PFSK-1 (cell line): ENCODE results near the gene ZNF664.

Experiments
- FOXP2 ChIP-seq: optimal IDR thresholded peaks from 2 replicates; pipeline ENCODE3; 2011; ENCODE audit warnings: borderline replicate concordance, control low read depth, inconsistent platforms; ENCODE audit not compliant: insufficient read depth; ENCODE audit errors: extremely low read length, extremely low read depth
- POLR2AphosphoS5 ChIP-seq: IDR thresholded peaks from 2 replicates; pipeline ENCODE4 v1.6.1; 2012; ENCODE audit warnings: low read depth, mild to moderate bottlenecking, control low read depth, low read length, moderate library complexity
- SIN3A ChIP-seq: IDR thresholded peaks from 2 replicates; pipeline ENCODE4 v1.6.1; 2012; ENCODE audit warnings: mild to moderate bottlenecking, low read length, moderate library complexity, borderline replicate concordance; ENCODE audit not compliant: insufficient read depth
- TAF1 ChIP-seq: IDR thresholded peaks from 2 replicates; pipeline ENCODE4 v1.6.1; 2012; ENCODE audit warnings: low read length, control low read depth, borderline replicate concordance; ENCODE audit not compliant: insufficient read depth
- TF ChIP-seq, protein P1 (sequence below), 2 experiments: IDR thresholded peaks; 2 replicates each; pipeline versions ENCODE4 v1.6.1 to v1.8.0; 2011 to 2012; ENCODE audit warnings: low read depth in 2 of 2, low read length in 2 of 2, control low read depth in 1 of 2, inconsistent platforms in 1 of 2, mild to moderate bottlenecking in 1 of 2, moderate library complexity in 1 of 2; ENCODE audit not compliant: insufficient read depth in 1 of 2

The ZNF664 gene

DNA sequence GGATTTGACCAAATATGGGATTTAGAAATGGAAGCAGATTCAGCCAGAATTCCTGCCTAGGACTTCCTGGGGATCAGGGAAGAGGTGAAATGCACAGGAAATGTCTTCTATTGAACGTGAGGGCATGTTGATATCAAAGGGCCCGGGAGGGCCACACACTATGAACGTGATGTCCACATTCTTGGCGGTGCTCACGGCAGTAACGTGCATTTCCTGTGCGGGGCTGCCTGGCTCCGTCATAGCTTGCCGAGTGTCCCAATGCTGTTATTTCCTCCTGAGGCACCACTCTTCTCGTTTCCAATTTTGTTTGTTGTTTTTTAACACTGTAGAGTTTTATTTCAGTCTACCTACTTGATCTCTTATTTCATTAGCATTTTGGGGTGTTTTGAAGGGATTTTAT, 67.3 kb downstream of the ZNF664 start:
- TF ChIP-seq, protein P1, sequence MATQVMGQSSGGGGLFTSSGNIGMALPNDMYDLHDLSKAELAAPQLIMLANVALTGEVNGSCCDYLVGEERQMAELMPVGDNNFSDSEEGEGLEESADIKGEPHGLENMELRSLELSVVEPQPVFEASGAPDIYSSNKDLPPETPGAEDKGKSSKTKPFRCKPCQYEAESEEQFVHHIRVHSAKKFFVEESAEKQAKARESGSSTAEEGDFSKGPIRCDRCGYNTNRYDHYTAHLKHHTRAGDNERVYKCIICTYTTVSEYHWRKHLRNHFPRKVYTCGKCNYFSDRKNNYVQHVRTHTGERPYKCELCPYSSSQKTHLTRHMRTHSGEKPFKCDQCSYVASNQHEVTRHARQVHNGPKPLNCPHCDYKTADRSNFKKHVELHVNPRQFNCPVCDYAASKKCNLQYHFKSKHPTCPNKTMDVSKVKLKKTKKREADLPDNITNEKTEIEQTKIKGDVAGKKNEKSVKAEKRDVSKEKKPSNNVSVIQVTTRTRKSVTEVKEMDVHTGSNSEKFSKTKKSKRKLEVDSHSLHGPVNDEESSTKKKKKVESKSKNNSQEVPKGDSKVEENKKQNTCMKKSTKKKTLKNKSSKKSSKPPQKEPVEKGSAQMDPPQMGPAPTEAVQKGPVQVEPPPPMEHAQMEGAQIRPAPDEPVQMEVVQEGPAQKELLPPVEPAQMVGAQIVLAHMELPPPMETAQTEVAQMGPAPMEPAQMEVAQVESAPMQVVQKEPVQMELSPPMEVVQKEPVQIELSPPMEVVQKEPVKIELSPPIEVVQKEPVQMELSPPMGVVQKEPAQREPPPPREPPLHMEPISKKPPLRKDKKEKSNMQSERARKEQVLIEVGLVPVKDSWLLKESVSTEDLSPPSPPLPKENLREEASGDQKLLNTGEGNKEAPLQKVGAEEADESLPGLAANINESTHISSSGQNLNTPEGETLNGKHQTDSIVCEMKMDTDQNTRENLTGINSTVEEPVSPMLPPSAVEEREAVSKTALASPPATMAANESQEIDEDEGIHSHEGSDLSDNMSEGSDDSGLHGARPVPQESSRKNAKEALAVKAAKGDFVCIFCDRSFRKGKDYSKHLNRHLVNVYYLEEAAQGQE (IDR thresholded peaks at IDR 0.05; ENCODE audit: insufficient read depth in 1 of 2, low read depth in 2 of 2, low read length in 2 of 2), result no peak

DNA sequence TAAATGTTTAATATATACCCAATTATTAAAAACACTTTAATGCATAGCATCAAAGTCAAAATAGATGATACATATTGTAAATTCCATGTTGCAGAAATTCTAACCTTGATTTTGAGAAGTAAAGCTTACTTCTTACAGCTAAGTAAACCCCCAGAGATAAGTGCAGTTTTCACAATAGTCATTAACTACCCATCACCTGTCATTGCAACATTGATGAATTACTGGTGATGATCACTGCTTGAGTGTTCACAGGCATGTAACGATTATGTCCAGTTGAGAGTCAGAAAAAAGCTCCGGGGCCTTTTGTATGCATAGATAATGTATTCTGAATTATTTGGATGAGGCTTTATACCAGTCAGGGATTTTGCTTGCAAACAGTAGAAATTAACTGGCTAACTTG, 67.7 kb downstream of the ZNF664 start:
- TF ChIP-seq TAF1, result no peak
- TF ChIP-seq POLR2AphosphoS5, result no peak
- TF ChIP-seq, protein P1 (IDR thresholded peaks at IDR 0.05; ENCODE audit: insufficient read depth in 1 of 2, low read depth in 2 of 2, low read length in 2 of 2), result no peak
- TF ChIP-seq FOXP2, result no peak
- no peak for TF ChIP-seq SIN3A

DNA sequence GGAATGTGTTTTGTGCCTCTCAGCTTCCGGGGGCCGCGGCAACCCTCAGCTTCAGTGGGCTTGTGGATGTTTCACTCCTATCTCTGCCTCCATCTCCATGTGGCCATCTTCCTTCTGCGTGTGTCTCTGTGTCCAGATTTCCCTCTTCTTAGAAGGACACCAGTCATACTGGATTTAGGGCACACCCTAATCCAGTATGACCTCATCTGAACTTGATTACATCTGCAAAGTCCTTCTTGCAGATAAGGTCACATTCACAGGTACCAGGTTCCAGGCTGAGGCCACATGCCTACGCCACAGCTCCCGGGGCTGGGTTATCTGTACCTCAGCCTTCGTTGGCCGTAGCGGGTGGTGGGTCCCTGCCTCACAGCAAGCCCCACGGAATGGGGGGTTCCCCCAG, 68.9 kb downstream of the ZNF664 start:
- no peak for TF ChIP-seq FOXP2
- TF ChIP-seq POLR2AphosphoS5, result no peak
- TF ChIP-seq, protein P1 (IDR thresholded peaks at IDR 0.05; ENCODE audit: insufficient read depth in 1 of 2, low read depth in 2 of 2, low read length in 2 of 2), result no peak
- no peak for TF ChIP-seq SIN3A
- TF ChIP-seq TAF1, result no peak

DNA sequence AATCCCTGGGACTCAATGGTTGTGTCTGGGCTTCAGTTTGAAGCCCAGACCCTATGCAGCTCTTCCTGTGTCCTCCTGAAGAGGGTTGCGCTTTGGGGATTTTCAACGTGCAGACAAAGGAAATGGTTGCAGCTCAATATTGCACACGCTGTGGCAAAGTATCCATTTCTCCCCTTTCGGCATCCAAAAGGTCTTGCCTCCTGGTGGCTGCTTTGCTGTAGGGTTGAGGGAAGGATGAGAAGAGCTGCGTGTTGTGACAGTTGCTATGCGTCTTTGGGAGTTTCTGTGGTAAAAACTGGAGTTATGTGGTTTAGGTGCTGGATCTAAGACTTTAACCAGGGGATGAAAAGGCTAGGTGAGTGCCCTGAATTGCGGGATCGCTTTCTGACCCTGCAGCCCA, 71.0 kb downstream of the ZNF664 start:
- TF ChIP-seq SIN3A, result no peak
- no peak for TF ChIP-seq TAF1
- no peak for TF ChIP-seq FOXP2

DNA sequence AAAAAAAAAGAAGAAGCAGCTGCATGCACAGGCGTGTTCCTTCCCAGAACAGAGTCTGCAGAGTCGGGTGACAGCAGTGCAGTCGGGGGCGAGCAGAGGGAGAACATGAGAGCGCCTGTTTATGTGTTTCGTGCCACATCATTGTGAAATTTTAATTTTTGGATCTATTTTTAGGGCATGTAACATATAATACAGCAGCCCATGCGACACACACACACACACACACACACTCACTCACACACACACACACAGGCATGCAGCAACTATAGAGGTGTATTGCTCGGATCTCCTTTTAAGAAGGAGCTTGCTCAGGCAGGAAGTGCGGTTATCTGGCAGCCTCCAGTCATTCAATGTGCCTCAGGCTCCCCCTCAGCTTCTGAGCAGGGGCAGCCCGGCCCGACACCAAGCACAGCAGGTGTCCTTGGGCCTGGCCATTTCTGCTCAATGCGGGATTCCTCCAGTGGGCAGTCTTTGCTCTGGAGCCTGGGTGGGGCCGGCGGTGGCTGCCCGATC, 71.8 kb downstream of the ZNF664 start:
- TF ChIP-seq FOXP2 (no peak), SIN3A (no peak), TAF1 (no peak), POLR2AphosphoS5 (no peak)
- TF ChIP-seq, protein P1 (IDR thresholded peaks at IDR 0.05; ENCODE audit: insufficient read depth in 1 of 2, low read depth in 2 of 2, low read length in 2 of 2), result no peak
